Large intestine (tissue), 3 donors: ENCODE results near the gene CREBBP. TPM values are rescaled to one million over a fixed set of nuclear protein-coding genes. Genes with fewer than 3 reads are reported as not detected.

ENCODE experiments used
- DNase-seq, 2 donors: peaks; one replicate each; pipeline versions ENCODE4 v3.0.0 to v3.0.0-alpha.2; 2013
- H3K27ac ChIP-seq: one replicate; pipeline ENCODE4 v1.5.1; 2013; ENCODE audit warnings: low read length
- H3K27me3 ChIP-seq: 2 replicates; pipeline ENCODE4 v1.6.1; 2013; ENCODE audit warnings: low read length; ENCODE audit not compliant: control insufficient read depth, insufficient read depth
- H3K36me3 ChIP-seq: 2 replicates; pipeline ENCODE4 v1.6.1; 2013; ENCODE audit warnings: low read length; ENCODE audit not compliant: control insufficient read depth, insufficient read depth
- H3K4me1 ChIP-seq: one replicate; pipeline ENCODE4 v1.6.1; 2013; ENCODE audit warnings: low read length; ENCODE audit not compliant: control insufficient read depth, insufficient read depth
- H3K4me3 ChIP-seq: one replicate; pipeline ENCODE4 v1.5.1; 2013; ENCODE audit warnings: low read length
- H3K9me3 ChIP-seq: one replicate; pipeline ENCODE4 v1.6.1; 2013; ENCODE audit warnings: mild to moderate bottlenecking, low read depth, low read length, moderate library complexity; ENCODE audit not compliant: control insufficient read depth
- WGBS: methylation state at CpG from one replicate; pipeline ENCODE4 v1.1.5; 2013; ENCODE audit warnings: low lambda C conversion rate; ENCODE audit not compliant: insufficient coverage; 5-methylcytosine and 5-hydroxymethylcytosine counted together
- polyA plus RNA-seq: library from polyadenylated mRNA; unstranded; fragments of 120-200 nt; gene quantifications from one replicate; pipeline ENCODE4 v1.2.1, GENCODE V29; 2013

Gene CREBBP
- polyA plus RNA-seq, 1 donor, result 46.6 TPM

- peaks cover 60% of the 10 kb centered on the region for H3K36me3 ChIP-seq
Measured at GRCh38 chr16:3783516-3783915, 97.0 kb downstream of the CREBBP start.

GRCh38 chr16:3782566-3782965 lies 97.9 kb downstream of the CREBBP start:
- H3K9me3 ChIP-seq, result no peaks in the 10 kb centered on the region
- no peak for DNase-seq
- H3K4me3 ChIP-seq, result no peak overlapping the region
- H3K27me3 ChIP-seq, result no peaks in the 10 kb centered on the region
- no peaks in the 10 kb centered on the region for H3K4me1 ChIP-seq
- WGBS, result 88% methylated on average over 3 of the region's 7 CpGs
- peaks cover 57% of the 10 kb centered on the region for H3K36me3 ChIP-seq
- no peak overlapping the region for H3K27ac ChIP-seq

More at GRCh38 chr16:3783516-3783915, 97.0 kb downstream of the CREBBP start:
- DNase-seq, result no peak
- H3K4me1 ChIP-seq, result no peaks in the 10 kb centered on the region
- H3K4me3 ChIP-seq, result no peak overlapping the region
- H3K9me3 ChIP-seq, result no peaks in the 10 kb centered on the region
- H3K27ac ChIP-seq, result no peak overlapping the region
- H3K27me3 ChIP-seq, result no peaks in the 10 kb centered on the region
- no CpG with 5 or more reads among the region's 3 CpGs for WGBS

GRCh38 chr16:3781421-3781820 lies 99.1 kb downstream of the CREBBP start:
- H3K4me3 ChIP-seq, result no peak overlapping the region
- H3K36me3 ChIP-seq, result peaks cover 58% of the 10 kb centered on the region
- no peak overlapping the region for H3K27ac ChIP-seq
- no peak for DNase-seq
- H3K27me3 ChIP-seq, result no peaks in the 10 kb centered on the region
- H3K4me1 ChIP-seq, result no peaks in the 10 kb centered on the region
- no peaks in the 10 kb centered on the region for H3K9me3 ChIP-seq
- WGBS, result 60% methylated on average over 1 of the region's 4 CpGs

- WGBS, result no CpG with 5 or more reads among the region's 6 CpGs
- H3K9me3 ChIP-seq, result no peaks in the 10 kb centered on the region
- H3K27ac ChIP-seq, result no peak overlapping the region
- H3K36me3 ChIP-seq, result peaks cover 62% of the 10 kb centered on the region
- no peaks in the 10 kb centered on the region for H3K4me1 ChIP-seq
- no peaks in the 10 kb centered on the region for H3K27me3 ChIP-seq
- no peak for DNase-seq
- no peak overlapping the region for H3K4me3 ChIP-seq
Measured at GRCh38 chr16:3780570-3780969, 99.9 kb downstream of the CREBBP start.

DNA sequence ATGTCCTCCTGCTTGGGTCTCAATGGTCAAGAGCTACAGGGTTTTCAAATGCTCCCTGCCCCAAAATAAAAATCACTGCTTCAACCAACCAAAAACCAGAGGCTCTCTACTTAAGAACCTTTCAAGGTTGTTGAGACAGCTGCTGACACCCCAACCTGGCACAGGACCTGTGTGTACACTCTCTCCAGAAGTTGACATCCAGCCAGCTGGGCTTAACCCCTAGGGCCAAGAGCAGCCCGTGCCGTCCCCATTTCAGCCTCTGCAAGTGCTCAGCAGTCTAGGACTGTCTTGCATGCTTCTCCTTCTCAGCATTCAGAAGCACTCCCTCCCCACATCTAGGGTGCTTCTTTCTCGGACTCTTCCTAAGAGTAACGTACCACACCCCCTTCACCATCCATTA lies 104.2 kb downstream of the CREBBP start:
- no peak for DNase-seq
- H3K36me3 ChIP-seq, result peaks cover 72% of the 10 kb centered on the region
- no peaks in the 10 kb centered on the region for H3K27me3 ChIP-seq
- no peak overlapping the region for H3K4me3 ChIP-seq
- no peaks in the 10 kb centered on the region for H3K9me3 ChIP-seq
- WGBS, result 82% methylated on average over 2 of the region's 4 CpGs
- no peaks in the 10 kb centered on the region for H3K4me1 ChIP-seq
- H3K27ac ChIP-seq, result no peak overlapping the region

DNA sequence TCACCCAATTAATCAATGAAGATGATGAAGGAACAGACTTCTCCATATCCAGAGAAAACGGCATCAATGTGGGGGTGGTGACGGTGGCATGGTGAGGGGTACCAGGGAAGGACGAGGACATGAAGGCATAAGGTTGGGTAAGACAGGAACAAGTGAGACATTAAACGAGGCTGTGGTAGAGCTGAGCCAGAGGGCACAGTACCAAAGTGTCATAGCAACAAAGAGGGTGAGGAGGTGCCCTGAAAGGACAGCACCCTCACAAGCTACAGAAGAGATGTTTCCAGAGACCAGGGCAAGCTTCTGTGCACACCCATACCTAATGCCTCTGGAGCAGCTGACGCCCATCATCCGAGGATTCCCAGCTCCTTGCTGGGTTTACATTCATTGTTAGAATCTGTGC lies 105.7 kb downstream of the CREBBP start:
- peaks cover 77% of the 10 kb centered on the region for H3K36me3 ChIP-seq
- DNase-seq, result no peak
- H3K4me1 ChIP-seq, result no peaks in the 10 kb centered on the region
- no peaks in the 10 kb centered on the region for H3K27me3 ChIP-seq
- H3K9me3 ChIP-seq, result no peaks in the 10 kb centered on the region
- no CpG with 5 or more reads among the region's 6 CpGs for whole genome bisulfite sequencing
- H3K27ac ChIP-seq, result no peak overlapping the region
- H3K4me3 ChIP-seq, result no peak overlapping the region

DNA sequence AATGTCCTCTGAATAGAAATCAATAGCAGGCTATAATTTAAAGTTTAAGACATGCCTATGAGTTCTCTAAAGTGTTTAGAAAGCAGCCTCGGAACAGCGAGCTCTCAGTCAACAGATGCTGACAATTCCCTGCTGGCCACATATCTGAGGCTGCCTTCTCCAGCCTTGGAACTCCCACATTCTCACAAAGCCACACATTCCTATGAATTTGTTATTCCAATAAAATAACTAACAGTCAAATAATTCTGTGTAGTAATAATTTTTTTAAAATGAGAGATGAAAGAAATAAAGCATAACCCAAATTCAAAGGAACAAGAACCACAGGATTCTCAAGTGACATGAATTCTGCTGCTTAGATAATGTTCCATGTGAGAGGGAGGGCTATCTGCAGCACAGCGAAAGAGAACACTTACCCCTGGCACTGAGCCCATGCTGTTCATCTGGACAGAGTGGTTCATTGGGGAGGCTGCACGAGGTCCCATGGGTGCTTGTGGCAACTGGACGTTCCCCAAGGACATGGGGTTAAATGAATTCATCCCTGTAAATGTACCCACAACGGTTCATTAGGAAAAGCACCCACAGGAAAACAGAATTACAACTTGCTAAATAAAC lies 106.3 kb downstream of the CREBBP start:
- Histone ChIP-seq H3K27ac (no peak overlapping the region), H3K9me3 (no peaks in the 10 kb centered on the region), H3K36me3 (peaks cover 78% of the 10 kb centered on the region), H3K27me3 (no peaks in the 10 kb centered on the region), H3K4me1 (no peaks in the 10 kb centered on the region), H3K4me3 (no peak overlapping the region)
- 83% methylated on average over 1 of the region's 6 CpGs for WGBS
- DNase-seq, result no peak

- H3K9me3 ChIP-seq, result no peaks in the 10 kb centered on the region
Measured at GRCh38 chr16:3773663-3774062, 106.8 kb downstream of the CREBBP start.

GRCh38 chr16:3771513-3771912 lies 109.0 kb downstream of the CREBBP start:
- H3K27me3 ChIP-seq, result no peaks in the 10 kb centered on the region
- no CpG with 5 or more reads among the region's 5 CpGs for WGBS
- H3K36me3 ChIP-seq, result peaks cover 90% of the 10 kb centered on the region
- no peak overlapping the region for H3K27ac ChIP-seq
- H3K4me3 ChIP-seq, result no peak overlapping the region
- H3K9me3 ChIP-seq, result no peaks in the 10 kb centered on the region
- no peak for DNase-seq
- H3K4me1 ChIP-seq, result no peaks in the 10 kb centered on the region

More at GRCh38 chr16:3773663-3774062, 106.8 kb downstream of the CREBBP start:
- Histone ChIP-seq H3K4me1 (no peaks in the 10 kb centered on the region), H3K27ac (no peak overlapping the region), H3K36me3 (peaks cover 80% of the 10 kb centered on the region), H3K27me3 (no peaks in the 10 kb centered on the region), H3K4me3 (no peak overlapping the region)
- no peak for DNase-seq
- WGBS, result 83% methylated on average over 1 of the region's 14 CpGs

GRCh38 chr16:3770530-3770929 lies 110.0 kb downstream of the CREBBP start:
- Histone ChIP-seq H3K27me3 (no peaks in the 10 kb centered on the region), H3K9me3 (no peaks in the 10 kb centered on the region), H3K27ac (no peak overlapping the region), H3K4me3 (no peak overlapping the region), H3K4me1 (no peaks in the 10 kb centered on the region), H3K36me3 (peaks cover 90% of the 10 kb centered on the region)
- no CpG with 5 or more reads among the region's 13 CpGs for WGBS
- DNase-seq, result no peak

- Histone ChIP-seq H3K4me3 (no peak overlapping the region), H3K9me3 (no peaks in the 10 kb centered on the region), H3K4me1 (no peaks in the 10 kb centered on the region), H3K27ac (no peak overlapping the region), H3K36me3 (peaks cover 90% of the 10 kb centered on the region), H3K27me3 (no peaks in the 10 kb centered on the region)
- no peak for DNase-seq
- 100% methylated on average over 2 of the region's 13 CpGs for whole genome bisulfite sequencing
Measured at GRCh38 chr16:3769942-3770341, 110.6 kb downstream of the CREBBP start.
